Adrenal gland (tissue), 12 donors: Measurements from ENCODE around the gene USF2. TPM values are rescaled to one million over a fixed set of nuclear protein-coding genes. Genes with fewer than 3 reads are reported as not detected.

Experiments
- DNase-seq, 7 donors: peaks; one replicate each; pipeline ENCODE4 v3.0.0-alpha.2; 2019 to 2020
- H3K27ac ChIP-seq, 5 donors: fragments of 200-600 bp; sonication (generic) in 4 of 5; 1 replicate in 3 of 5; 2 replicates in 2 of 5; pipeline versions ENCODE4 v1.5.1 to v1.8.0; 2016 to 2020; ENCODE audit warnings: mild to moderate bottlenecking in 1 of 5
- H3K27me3 ChIP-seq: fragments of 200-600 bp; 2 replicates; pipeline ENCODE4 v1.8.0; 2021
- H3K36me3 ChIP-seq, 2 donors: fragments of 200-600 bp; replicated peaks in 1 of 2; 1 replicate in 1 of 2; 2 replicates in 1 of 2; pipeline versions ENCODE4 v1.5.1 to v1.8.0; 2018 to 2022
- H3K4me1 ChIP-seq, 2 donors: fragments of 200-600 bp; replicated peaks in 1 of 2; 1 replicate in 1 of 2; 2 replicates in 1 of 2; pipeline versions ENCODE4 v1.5.1 to v1.8.0; 2018 to 2021
- H3K4me3 ChIP-seq, 4 donors: fragments of 200-600 bp; sonication (generic) in 3 of 4; one replicate each; pipeline ENCODE4 v1.5.1; 2016 to 2018
- H3K9me3 ChIP-seq, 3 donors: fragments of 200-600 bp; sonication (generic) in 1 of 3; replicated peaks in 1 of 3; 1 replicate in 2 of 3; 2 replicates in 1 of 3; pipeline versions ENCODE4 v1.5.1 to v1.8.0; 2016 to 2021
- POLR2A ChIP-seq, 2 donors: fragments of 450-650 bp; IDR thresholded peaks; one replicate each; pipeline ENCODE4 v1.6.1; 2017; ENCODE audit warnings: antibody characterized with exemption in 2 of 2, mild to moderate bottlenecking in 2 of 2, moderate library complexity in 1 of 2
- WGBS, 4 donors: extraction: QIAGEN DNeasy Blood & Tissue Kit in 2 of 4; methylation state at CpG; one replicate each; pipeline versions ENCODE4 v1.1.5 to v1.1.7; 2013 to 2017; 5-methylcytosine and 5-hydroxymethylcytosine counted together
- intact Hi-C, 2 donors: fragments of 100-400 bp; cut with DNase I; formaldehyde crosslinking; loops; one replicate each; pipeline versions ENCODE4 v1.14.1 to v1.15.0; 2022 to 2023
- polyA plus RNA-seq, 3 donors: library from polyadenylated mRNA; stranded (reverse); fragments of 200-250 nt in 2 of 3; fragments of 350-450 nt in 1 of 3; fragmentation: Illumina TruSeq in 1 of 3; extraction: RNeasy Lipid Tissue Mini Kit (QIAGEN cat#74804) in 1 of 3; gene quantifications; one replicate each; pipeline ENCODE4 v1.2.3, GENCODE V29; 2013 to 2014
- total RNA-seq, 9 donors: library from RNA; depleted of rRNA in 4 of 9; stranded (reverse); fragments of >200 nt in 4 of 9; fragments of 120-200 nt in 1 of 9; fragmentation: NEBNext Ultra II Directional in 1 of 9; extraction: Animal tissue kit (Norgen Biotek cat#: 25700) in 1 of 9; gene quantifications; one replicate each; pipeline versions ENCODE4 v1.1.0 to v1.2.4, GENCODE V29; 2013 to 2023
- TF ChIP-seq, protein P1 (sequence below), 6 experiments: fragments of 450-650 bp in 4 of 6; fragments of 200-600 bp in 2 of 6; sonication (generic) in 1 of 6; IDR thresholded peaks; 1 replicate in 5 of 6; 2 replicates in 1 of 6; pipeline versions ENCODE4 v1.5.1 to v1.8.0; 2016 to 2021; ENCODE audit warnings: antibody characterized with exemption in 6 of 6, mild to moderate bottlenecking in 2 of 6, moderate library complexity in 1 of 6
- donor health status: healthy with polysubstance abuse.
- donor health status: Bipolar disorder and iron deficiency.
- donor health status: DM: yes; HTN: yes; CAD: no.
- donor health status: DM: no; HTN: no; CAD: no.
- donor health status: DM: no; HTN: no; CAD: no.
- donor health status: DM: yes; HTN: yes; CAD: no.

Gene USF2
- total and polyA plus RNA-seq, 12 donors: 50.6 to 302 (median 146) TPM

DNA sequence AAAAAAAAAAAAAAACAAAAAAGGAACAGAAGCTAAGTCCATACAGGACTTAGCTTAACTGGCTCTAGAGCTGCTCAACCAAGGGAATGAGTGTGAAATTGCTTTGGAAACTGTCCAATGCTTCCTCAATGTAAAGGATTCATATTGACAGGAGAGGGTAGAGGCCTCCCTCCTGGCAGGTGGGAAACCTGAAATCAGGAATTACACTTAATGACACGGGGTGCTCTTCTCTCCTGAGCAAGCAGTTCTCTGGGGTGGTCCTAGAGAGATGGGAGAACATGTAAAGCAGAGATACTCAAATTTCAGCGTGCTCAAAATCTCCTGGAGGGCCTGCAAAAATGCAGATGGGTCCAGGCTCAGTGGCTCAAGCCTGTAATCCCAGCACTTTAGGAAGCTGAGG is 19.6 kb downstream of the USF2 start:
- 66 to 90% (median 75%) methylated on average over 2 of the region's 2 CpGs for WGBS, 4 donors
- intact Hi-C loops: no loop called here
- Histone ChIP-seq H3K4me3 (no peak overlapping the region), H3K27ac (no peak overlapping the region), H3K27me3 (no peaks in the 10 kb centered on the region), H3K9me3 (no peaks in the 10 kb centered on the region), H3K4me1 (no peaks in the 10 kb centered on the region), H3K36me3 (no peaks in the 10 kb centered on the region)
- TF ChIP-seq, protein P1, sequence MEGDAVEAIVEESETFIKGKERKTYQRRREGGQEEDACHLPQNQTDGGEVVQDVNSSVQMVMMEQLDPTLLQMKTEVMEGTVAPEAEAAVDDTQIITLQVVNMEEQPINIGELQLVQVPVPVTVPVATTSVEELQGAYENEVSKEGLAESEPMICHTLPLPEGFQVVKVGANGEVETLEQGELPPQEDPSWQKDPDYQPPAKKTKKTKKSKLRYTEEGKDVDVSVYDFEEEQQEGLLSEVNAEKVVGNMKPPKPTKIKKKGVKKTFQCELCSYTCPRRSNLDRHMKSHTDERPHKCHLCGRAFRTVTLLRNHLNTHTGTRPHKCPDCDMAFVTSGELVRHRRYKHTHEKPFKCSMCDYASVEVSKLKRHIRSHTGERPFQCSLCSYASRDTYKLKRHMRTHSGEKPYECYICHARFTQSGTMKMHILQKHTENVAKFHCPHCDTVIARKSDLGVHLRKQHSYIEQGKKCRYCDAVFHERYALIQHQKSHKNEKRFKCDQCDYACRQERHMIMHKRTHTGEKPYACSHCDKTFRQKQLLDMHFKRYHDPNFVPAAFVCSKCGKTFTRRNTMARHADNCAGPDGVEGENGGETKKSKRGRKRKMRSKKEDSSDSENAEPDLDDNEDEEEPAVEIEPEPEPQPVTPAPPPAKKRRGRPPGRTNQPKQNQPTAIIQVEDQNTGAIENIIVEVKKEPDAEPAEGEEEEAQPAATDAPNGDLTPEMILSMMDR (IDR thresholded peaks at IDR 0.05): no peak
- no peak for TF ChIP-seq POLR2A (IDR thresholded peaks at IDR 0.05)
- DNase-seq: no peak

DNA sequence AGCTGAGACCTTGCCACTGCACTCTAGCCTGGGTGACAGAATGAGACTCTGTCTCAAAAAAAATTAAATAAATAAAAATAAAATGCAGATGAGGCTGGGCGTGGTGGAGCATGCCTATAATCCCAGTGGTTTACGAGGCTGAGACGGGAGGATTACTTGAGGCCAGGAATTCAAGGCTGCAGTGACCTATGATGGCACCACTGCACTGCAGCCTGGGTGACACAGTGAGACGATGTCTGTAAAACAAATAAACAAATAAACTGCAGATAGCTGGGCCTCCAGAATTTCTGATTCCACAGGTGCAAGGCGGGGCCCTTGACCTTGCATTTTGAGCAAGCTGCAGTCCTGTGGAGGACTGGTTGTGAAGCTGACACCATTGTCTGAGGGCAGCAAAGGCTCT is 20.1 kb downstream of the USF2 start:
- H3K4me1 ChIP-seq: no peaks in the 10 kb centered on the region
- no peak for DNase-seq
- intact Hi-C loops: no loop called here
- TF ChIP-seq, protein P1 (IDR thresholded peaks at IDR 0.05): no peak
- TF ChIP-seq POLR2A (IDR thresholded peaks at IDR 0.05): no peak
- H3K36me3 ChIP-seq: no peaks in the 10 kb centered on the region
- WGBS, 4 donors: 60 to 73% (median 67%) methylated on average over 5 of the region's 5 CpGs
- no peak overlapping the region for H3K4me3 ChIP-seq
- H3K27me3 ChIP-seq: no peaks in the 10 kb centered on the region
- H3K27ac ChIP-seq: no peak overlapping the region
- no peaks in the 10 kb centered on the region for H3K9me3 ChIP-seq

DNA sequence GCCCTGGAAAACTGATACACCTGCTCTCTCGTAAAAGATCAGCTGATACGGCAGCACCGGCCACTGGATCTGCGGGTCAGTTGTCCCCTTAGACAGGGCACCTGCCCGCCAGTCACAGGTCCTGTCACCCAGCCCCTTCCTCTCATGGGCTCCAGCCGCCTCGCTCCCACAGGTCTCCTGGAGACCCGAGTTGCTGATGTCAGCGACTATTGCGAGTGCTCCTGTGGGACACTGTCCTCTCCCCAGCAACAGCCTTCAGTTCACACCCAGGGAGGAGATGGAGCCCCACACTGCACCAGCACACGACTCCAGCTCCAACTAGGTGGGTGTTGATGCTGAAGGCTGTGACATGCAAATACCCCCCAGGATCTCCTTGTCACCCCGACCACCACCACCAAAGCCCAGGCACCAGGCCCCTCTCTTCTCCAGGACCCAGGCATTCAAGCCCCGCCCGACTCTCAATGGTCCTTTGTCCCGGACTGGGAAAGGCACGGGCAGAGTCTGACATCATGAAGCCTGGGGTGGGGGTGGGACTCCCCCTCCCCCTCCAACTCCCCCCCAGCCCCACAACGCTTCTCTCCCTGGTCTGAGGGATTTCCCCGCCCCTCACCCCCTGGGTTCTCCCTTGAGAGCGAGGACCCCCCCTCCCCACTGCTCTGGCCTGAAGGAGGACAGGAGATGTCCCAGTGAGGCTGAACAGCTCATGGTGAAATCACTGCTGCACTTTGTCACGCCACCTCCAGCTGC is 21.8 kb downstream of the USF2 start:
- H3K27me3 ChIP-seq: no peaks in the 10 kb centered on the region
- H3K4me1 ChIP-seq: no peaks in the 10 kb centered on the region
- DNase-seq: no peak
- TF ChIP-seq, protein P1 (IDR thresholded peaks at IDR 0.05): no peak
- no peak for TF ChIP-seq POLR2A (IDR thresholded peaks at IDR 0.05)
- no peak overlapping the region for H3K27ac ChIP-seq
- WGBS, 4 donors: 79 to 86% (median 83%) methylated on average over 11 to 20 of the region's 20 CpGs
- intact Hi-C loops: no loop called here
- H3K9me3 ChIP-seq: no peaks in the 10 kb centered on the region
- no peak overlapping the region for H3K4me3 ChIP-seq
- H3K36me3 ChIP-seq: no peaks in the 10 kb centered on the region

DNA sequence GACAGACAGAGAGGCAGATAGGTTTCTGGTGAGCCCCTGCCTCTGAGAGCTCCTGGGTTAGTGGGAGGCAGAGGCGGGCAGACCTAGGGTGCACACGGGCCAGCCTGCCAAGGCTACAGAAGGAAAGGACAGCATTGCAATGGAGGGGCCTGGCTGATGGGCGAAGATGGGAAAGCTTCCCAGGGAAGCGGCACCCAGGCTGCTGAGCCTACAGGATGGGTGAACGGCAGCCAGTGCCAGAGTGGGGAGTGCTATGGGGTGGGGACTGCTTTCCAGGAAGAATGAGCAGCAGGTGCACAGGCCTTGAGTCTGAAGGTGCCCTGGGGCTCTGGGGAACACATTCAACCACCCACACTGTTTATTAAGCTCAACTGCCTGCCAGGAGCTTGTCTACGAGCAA is 22.5 kb downstream of the USF2 start:
- no peak for DNase-seq
- Histone ChIP-seq H3K27me3 (no peaks in the 10 kb centered on the region), H3K36me3 (no peaks in the 10 kb centered on the region), H3K27ac (no peak overlapping the region), H3K9me3 (no peaks in the 10 kb centered on the region), H3K4me1 (no peaks in the 10 kb centered on the region), H3K4me3 (no peak overlapping the region)
- intact Hi-C loops: no loop called here
- WGBS, 4 donors: 75 to 91% (median 84%) methylated on average over 3 to 6 of the region's 6 CpGs
- TF ChIP-seq POLR2A (IDR thresholded peaks at IDR 0.05): no peak
- TF ChIP-seq, protein P1 (IDR thresholded peaks at IDR 0.05): no peak
